Ishikawa (cell line): ENCODE measurements around the gene GSTM4.

Experiments
- CEBPB ChIP-seq: IDR thresholded peaks from 2 replicates; pipeline ENCODE4 v1.6.1; 2012
- CREB1 ChIP-seq: IDR thresholded peaks from 2 replicates; pipeline ENCODE4 v1.6.1; 2012; ENCODE audit warnings: low read depth
- EGR1 ChIP-seq: IDR thresholded peaks from 2 replicates; pipeline ENCODE4 v1.6.1; 2012
- EP300 ChIP-seq: IDR thresholded peaks from 2 replicates; pipeline ENCODE4 v1.6.1; 2012; ENCODE audit warnings: borderline replicate concordance
- FOXM1 ChIP-seq: IDR thresholded peaks from 2 replicates; pipeline ENCODE4 v1.6.1; 2012; ENCODE audit warnings: low read depth, borderline replicate concordance
- NFIC ChIP-seq: IDR thresholded peaks from 2 replicates; pipeline ENCODE4 v1.6.1; 2012
- RAD21 ChIP-seq: IDR thresholded peaks from 2 replicates; pipeline ENCODE4 v1.6.1; 2012; ENCODE audit warnings: low read depth
- REST ChIP-seq: IDR thresholded peaks from 2 replicates; pipeline ENCODE4 v1.6.1; 2012; ENCODE audit warnings: low read depth, mild to moderate bottlenecking
- TAF1 ChIP-seq: IDR thresholded peaks from 2 replicates; pipeline ENCODE4 v1.6.1; 2012; ENCODE audit warnings: low read depth, mild to moderate bottlenecking
- TCF12 ChIP-seq: IDR thresholded peaks from 2 replicates; pipeline ENCODE4 v1.6.1; 2012; ENCODE audit warnings: low read depth
- TEAD4 ChIP-seq: IDR thresholded peaks from 2 replicates; pipeline ENCODE4 v1.6.1; 2012
- YY1 ChIP-seq: IDR thresholded peaks from 2 replicates; pipeline ENCODE4 v1.6.1; 2012; ENCODE audit warnings: low read depth
- ZBTB7A ChIP-seq: IDR thresholded peaks from 2 replicates; pipeline ENCODE4 v1.6.1; 2012; ENCODE audit warnings: low read depth
- TF ChIP-seq, protein P1 (sequence below): IDR thresholded peaks from 2 replicates; pipeline ENCODE4 v1.6.1; 2012
- TF ChIP-seq, protein P2 (sequence below): IDR thresholded peaks from 2 replicates; pipeline ENCODE4 v1.6.1; 2012

GSTM4 gene

GRCh38 chr1:109639841-109640184, 16.1 kb upstream of the GSTM4 start:
- no peak for TF ChIP-seq FOXM1
- no peak for TF ChIP-seq YY1
- no peak for TF ChIP-seq TCF12
- TF ChIP-seq REST, result no peak
- no peak for TF ChIP-seq CREB1
- TF ChIP-seq RAD21, result no peak

DNA sequence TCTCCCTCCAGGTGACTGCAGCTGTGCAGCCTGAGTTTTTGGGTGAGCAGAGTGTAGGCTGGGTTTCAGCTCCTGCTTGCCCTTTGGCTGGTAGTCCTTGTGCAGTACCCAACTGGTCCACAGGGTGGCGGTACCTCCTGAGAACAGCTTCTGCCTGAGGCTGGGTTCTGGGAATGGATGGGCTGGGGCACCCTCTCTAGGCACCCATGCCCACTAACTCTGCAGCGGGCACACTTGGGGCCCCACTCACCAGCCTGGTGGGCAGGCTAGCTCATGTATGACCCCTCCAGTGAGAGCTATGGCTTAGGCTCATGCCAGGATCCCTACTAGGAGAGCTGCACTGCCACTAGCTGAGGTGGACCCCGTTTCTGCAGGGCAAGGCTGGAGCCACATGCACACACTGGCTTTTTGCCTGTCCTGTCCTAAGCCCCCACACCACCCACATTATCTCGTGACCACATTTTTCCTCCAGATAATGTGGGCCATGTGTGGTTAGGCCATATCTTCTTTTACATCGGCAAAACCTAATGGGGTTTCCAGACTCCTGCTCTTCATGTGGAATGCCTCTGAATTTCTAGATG, 15.5 kb upstream of the GSTM4 start:
- no peak for TF ChIP-seq TAF1
- no peak for TF ChIP-seq ZBTB7A
- TF ChIP-seq RAD21, result peak; percentile 80

- TF ChIP-seq FOXM1 (no peak), EP300 (no peak), ZBTB7A (no peak), TEAD4 (no peak), TAF1 (no peak), TCF12 (no peak), RAD21 (no peak), NFIC (no peak), EGR1 (no peak), REST (no peak), CREB1 (no peak), CEBPB (no peak), YY1 (no peak)
- TF ChIP-seq, protein P1, sequence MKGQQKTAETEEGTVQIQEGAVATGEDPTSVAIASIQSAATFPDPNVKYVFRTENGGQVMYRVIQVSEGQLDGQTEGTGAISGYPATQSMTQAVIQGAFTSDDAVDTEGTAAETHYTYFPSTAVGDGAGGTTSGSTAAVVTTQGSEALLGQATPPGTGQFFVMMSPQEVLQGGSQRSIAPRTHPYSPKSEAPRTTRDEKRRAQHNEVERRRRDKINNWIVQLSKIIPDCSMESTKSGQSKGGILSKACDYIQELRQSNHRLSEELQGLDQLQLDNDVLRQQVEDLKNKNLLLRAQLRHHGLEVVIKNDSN, result no peak
- TF ChIP-seq, protein P2, sequence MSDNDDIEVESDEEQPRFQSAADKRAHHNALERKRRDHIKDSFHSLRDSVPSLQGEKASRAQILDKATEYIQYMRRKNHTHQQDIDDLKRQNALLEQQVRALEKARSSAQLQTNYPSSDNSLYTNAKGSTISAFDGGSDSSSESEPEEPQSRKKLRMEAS, result no peak
Measured at GRCh38 chr1:109641078-109641740, 14.7 kb upstream of the GSTM4 start.

GRCh38 chr1:109641861-109642260, 14.0 kb upstream of the GSTM4 start:
- TF ChIP-seq REST (no peak), NFIC (no peak), RAD21 (no peak), TAF1 (no peak), TCF12 (no peak), EP300 (no peak), FOXM1 (no peak), CEBPB (no peak), ZBTB7A (no peak), EGR1 (no peak), YY1 (no peak), TEAD4 (no peak)
- TF ChIP-seq, protein P2, result no peak
- TF ChIP-seq, protein P1, result no peak
